ENCODE measurements around the gene UBE2J2.

Gene UBE2J2

GRCh38 chr1:1239614-1240347 lies 33.9 kb downstream of the UBE2J2 start:
- no peak for DNase-seq (ENCODE audit: low read depth in 2 of 2)

DNA sequence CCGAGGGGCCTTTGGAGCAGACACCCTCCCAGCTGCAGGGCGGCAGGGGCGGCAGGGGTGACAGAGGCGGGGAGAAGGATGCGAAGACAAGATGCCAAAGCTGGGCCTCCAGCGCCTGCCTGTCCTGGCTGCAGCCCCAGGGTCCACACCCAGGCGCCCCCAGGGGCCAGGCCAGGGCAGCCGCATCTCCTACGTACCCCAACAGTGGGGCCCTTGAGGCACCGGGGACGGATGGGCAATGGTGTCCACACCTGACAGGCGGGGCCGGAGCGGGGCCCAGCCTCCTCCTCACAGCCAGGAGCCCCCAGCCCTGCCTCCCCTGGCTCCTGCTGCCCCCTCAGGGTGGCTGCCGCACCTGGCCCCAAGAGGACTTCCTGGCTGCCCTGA lies 34.4 kb downstream of the UBE2J2 start:
- no peak for DNase-seq (ENCODE audit: low read depth in 2 of 2)

GRCh38 chr1:1238702-1239178 lies 34.9 kb downstream of the UBE2J2 start:
- no peak for DNase-seq (ENCODE audit: low read depth in 2 of 2)

DNA sequence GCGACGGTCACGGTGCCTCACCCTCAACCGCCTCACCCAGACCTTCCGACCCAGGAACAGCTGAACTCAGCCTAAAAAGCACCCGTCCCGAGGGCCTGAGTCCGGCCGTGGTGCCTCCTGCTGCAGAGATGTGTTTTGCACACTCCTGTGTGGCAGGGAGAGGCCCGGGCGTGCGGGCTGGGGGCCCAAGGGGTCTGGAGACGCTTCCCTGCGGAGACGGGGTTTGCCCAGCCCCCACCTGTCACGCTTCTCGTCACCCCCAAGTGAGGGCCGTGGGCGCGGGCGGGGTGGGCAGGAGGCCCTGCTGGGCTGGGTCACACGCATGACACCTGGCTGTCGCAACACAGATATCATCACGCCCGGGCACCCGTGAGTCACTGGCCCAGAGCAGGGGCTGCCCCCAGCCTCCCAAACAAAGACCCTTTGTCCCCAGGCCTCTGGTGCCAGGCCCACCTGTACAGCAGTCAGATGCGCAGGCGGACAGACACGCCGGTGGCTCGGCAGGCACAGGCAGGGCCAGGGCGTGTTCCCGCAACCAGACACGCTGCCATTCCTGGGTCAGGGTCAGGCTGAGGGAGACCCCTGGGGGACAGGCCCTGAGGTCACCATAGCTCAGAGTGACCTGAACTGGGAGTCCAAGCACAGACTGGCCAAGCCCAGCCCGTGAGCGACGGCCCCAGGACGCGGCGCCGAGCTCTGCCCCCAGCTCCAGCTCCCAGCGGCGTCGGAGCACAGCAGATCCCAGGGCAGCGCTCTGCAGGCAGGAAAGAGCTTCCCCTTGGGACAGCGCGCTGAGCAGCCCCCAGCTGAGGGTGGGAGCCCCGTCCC lies 35.6 kb downstream of the UBE2J2 start:
- DNase-seq (ENCODE audit: low read depth in 2 of 2): no peak

- DNase-seq (ENCODE audit: low read depth in 2 of 2): no peak
Observed at GRCh38 chr1:1236945-1237873, 36.4 kb downstream of the UBE2J2 start.

- no peak for DNase-seq (ENCODE audit: low read depth in 2 of 2)
Observed at GRCh38 chr1:1236176-1236763, 37.4 kb downstream of the UBE2J2 start.

GRCh38 chr1:1235016-1235744 lies 38.5 kb downstream of the UBE2J2 start:
- DNase-seq (ENCODE audit: low read depth in 2 of 2): no peak

GRCh38 chr1:1234180-1234808 lies 39.4 kb downstream of the UBE2J2 start:
- no peak for DNase-seq (ENCODE audit: low read depth in 2 of 2)

DNA sequence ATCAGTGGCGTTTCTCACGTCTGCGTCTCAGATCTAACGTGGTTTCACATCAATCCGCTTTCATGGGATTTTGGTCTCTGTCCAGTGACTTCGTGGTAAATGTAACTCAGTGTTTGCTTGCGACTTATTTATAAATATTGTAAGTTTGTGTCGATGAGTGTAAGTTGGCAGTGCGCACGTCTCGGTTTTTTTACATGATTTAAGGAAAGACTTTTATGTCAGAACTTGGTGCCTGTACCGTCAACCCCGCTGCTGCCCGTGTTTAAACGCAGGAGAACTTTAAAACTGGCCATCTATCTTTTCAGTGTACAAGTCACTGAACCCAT lies 40.1 kb downstream of the UBE2J2 start:
- DNase-seq (ENCODE audit: low read depth in 2 of 2): no peak

GRCh38 chr1:1232796-1233566 lies 40.7 kb downstream of the UBE2J2 start:
- DNase-seq (ENCODE audit: low read depth in 2 of 2): no peak

DNA sequence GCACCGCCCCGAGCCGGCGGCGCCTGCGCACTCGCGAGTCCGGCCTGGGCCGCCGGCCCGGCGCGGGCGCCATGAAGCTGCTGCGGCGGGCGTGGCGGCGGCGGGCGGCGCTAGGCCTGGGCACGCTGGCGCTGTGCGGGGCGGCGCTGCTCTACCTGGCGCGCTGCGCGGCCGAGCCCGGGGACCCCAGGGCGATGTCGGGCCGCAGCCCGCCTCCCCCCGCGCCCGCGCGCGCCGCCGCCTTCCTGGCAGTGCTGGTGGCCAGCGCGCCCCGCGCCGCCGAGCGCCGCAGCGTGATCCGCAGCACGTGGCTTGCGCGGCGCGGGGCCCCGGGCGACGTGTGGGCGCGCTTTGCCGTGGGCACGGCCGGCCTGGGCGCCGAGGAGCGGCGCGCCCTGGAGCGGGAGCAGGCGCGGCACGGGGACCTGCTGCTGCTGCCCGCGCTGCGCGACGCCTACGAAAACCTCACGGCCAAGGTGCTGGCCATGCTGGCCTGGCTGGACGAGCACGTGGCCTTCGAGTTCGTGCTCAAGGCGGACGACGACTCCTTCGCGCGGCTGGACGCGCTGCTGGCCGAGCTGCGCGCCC lies 41.4 kb downstream of the UBE2J2 start, which contains the start of gene B3GALT6:
Gene B3GALT6, plus strand, starts transcription at position 30 of the 588 bp plus-strand sequence. Its CDS starts 42 bp downstream, at position 72.
- DNase-seq (ENCODE audit: low read depth in 2 of 2): no peak

- peak; percentile 93 to 96 for DNase-seq (ENCODE audit: low read depth in 2 of 2)
Observed at GRCh38 chr1:1231400-1232207, 42.0 kb downstream of the UBE2J2 start, which contains the start of gene SDF4. TSS of gene SDF4 (minus strand) at chr1:1232001. CDS start at chr1:1228772, 3,229 bp downstream.

GRCh38 chr1:1230656-1231399 lies 42.8 kb downstream of the UBE2J2 start:
- DNase-seq (ENCODE audit: low read depth in 2 of 2): no peak

- DNase-seq (ENCODE audit: low read depth in 2 of 2): no peak
Observed at GRCh38 chr1:1229770-1230169, 43.9 kb downstream of the UBE2J2 start.

DNA sequence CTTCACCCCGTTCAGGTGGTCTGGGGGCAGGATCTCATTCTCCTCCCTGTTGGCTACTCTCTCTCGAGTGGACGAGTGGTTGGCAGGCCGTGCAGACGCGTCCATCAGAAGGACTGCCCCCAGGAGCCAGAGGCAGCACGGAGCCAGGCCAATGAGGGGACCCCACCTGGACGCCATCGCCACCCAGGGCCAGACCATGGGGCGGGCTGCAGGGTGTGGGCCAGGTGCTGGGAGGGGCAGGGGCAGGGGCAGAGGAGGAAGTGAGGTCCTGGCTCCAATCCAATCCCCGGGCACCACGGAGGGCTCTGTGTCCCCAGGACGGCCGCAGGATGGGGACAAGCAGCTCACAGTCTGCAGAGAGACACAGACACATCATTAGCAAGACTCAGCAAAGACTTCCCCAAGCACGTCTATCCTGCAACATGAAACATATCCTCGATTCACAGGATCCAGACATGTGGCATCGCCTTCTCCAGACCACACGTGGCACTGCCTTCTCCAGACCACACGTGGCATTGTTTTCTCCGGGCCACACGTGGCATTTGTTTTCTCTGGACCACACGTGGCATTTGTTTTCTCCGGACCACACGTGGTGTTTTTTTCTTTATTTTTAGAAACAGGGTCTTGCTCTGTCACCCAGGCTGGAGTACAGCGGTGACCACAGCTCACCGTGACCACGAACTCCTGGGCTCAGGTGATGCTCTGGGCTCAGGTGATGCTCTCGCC lies 44.9 kb downstream of the UBE2J2 start:
- no peak for DNase-seq (ENCODE audit: low read depth in 2 of 2)

- no peak for DNase-seq (ENCODE audit: low read depth in 2 of 2)
Observed at GRCh38 chr1:1228187-1228586, 45.5 kb downstream of the UBE2J2 start.

DNA sequence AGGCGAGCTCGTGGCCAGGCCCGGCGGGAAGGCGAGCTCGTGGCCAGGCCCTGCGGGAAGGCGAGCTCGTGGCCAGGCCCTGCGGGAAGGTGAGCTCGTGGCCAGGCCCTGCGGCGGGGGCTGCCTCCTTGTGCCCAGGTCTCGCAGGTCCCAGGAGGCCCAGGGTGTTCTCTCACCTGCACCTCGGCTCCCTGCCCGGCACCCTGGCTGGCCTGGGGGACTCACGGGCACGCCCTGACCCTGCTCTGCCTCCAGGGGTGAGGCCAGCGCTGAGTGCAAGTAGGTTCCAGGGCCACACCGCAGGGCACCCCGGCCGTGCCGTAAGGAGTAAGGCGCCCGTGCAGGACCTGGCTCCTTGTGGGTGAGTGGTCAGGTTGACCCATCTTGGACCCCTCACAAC lies 46.3 kb downstream of the UBE2J2 start:
- DNase-seq (ENCODE audit: low read depth in 2 of 2): no peak

Measured in stimulated activated CD4-positive, alpha-beta T cell treated with anti-CD3 and anti-CD28 coated beads, Interleukin-4, amount 100 ng/mL, for 48 hours (primary cell).